Stimulated activated CD4-positive, alpha-beta T cell treated with anti-CD3 and anti-CD28 coated beads, Interleukin-1b, Interleukin-23, amount 100 ng/mL, for 48 hours (primary cell): Measurements from ENCODE around the gene ALDH1A3.

Source experiments
- DNase-seq: peaks from one replicate; pipeline ENCODE4 v3.0.0-alpha.2; 2020

The ALDH1A3 gene

GRCh38 chr15:100902436-100903167 lies 23.0 kb downstream of the ALDH1A3 start:
- no peak for DNase-seq

GRCh38 chr15:100903168-100903554 lies 23.5 kb downstream of the ALDH1A3 start:
- no peak for DNase-seq

GRCh38 chr15:100905850-100906249 lies 26.2 kb downstream of the ALDH1A3 start:
- DNase-seq, result no peak

- no peak for DNase-seq
These were observed 28.8 kb downstream of the ALDH1A3 start for GRCh38 chr15:100908466-100908865.

GRCh38 chr15:100909565-100909964 lies 29.9 kb downstream of the ALDH1A3 start:
- DNase-seq, result no peak

- no peak for DNase-seq
These were observed 30.6 kb downstream of the ALDH1A3 start for GRCh38 chr15:100909989-100910955.

GRCh38 chr15:100911086-100911485 lies 31.5 kb downstream of the ALDH1A3 start:
- no peak for DNase-seq

GRCh38 chr15:100913961-100914360 lies 34.3 kb downstream of the ALDH1A3 start:
- DNase-seq, result no peak

- DNase-seq, result no peak
These were observed 35.2 kb downstream of the ALDH1A3 start for GRCh38 chr15:100914876-100915275.

GRCh38 chr15:100918034-100918689 lies 38.5 kb downstream of the ALDH1A3 start:
- peak; percentile 71 for DNase-seq

GRCh38 chr15:100918690-100919480 lies 39.3 kb downstream of the ALDH1A3 start, which contains the start of gene LRRK1:
LRRK1 (plus strand) TSS chr15:100919357; CDS start chr15:100924633, 5,276 bp downstream.
- DNase-seq, result no peak

GRCh38 chr15:100919481-100920405 lies 40.1 kb downstream of the ALDH1A3 start:
- peak; percentile 8 for DNase-seq

GRCh38 chr15:100920516-100921135 lies 41.0 kb downstream of the ALDH1A3 start:
- DNase-seq, result no peak

- DNase-seq, result no peak
These were observed 42.8 kb downstream of the ALDH1A3 start for GRCh38 chr15:100922192-100923040.

- no peak for DNase-seq
These were observed 43.4 kb downstream of the ALDH1A3 start for GRCh38 chr15:100923076-100923475.

- no peak for DNase-seq
These were observed 44.3 kb downstream of the ALDH1A3 start for GRCh38 chr15:100923902-100924301.

- no peak for DNase-seq
These were observed 44.8 kb downstream of the ALDH1A3 start for GRCh38 chr15:100924436-100924835.

GRCh38 chr15:100925480-100925879 lies 45.8 kb downstream of the ALDH1A3 start:
- no peak for DNase-seq

- DNase-seq, result no peak
These were observed 46.6 kb downstream of the ALDH1A3 start for GRCh38 chr15:100926258-100926657.
